Measurements from ENCODE around the gene DGKG. TPM values are rescaled to one million over a fixed set of nuclear protein-coding genes. Genes with fewer than 3 reads are reported as not detected.

Gene DGKG
- total RNA-seq, 1 donor from 2014 or later, result 4.7 TPM

DNA sequence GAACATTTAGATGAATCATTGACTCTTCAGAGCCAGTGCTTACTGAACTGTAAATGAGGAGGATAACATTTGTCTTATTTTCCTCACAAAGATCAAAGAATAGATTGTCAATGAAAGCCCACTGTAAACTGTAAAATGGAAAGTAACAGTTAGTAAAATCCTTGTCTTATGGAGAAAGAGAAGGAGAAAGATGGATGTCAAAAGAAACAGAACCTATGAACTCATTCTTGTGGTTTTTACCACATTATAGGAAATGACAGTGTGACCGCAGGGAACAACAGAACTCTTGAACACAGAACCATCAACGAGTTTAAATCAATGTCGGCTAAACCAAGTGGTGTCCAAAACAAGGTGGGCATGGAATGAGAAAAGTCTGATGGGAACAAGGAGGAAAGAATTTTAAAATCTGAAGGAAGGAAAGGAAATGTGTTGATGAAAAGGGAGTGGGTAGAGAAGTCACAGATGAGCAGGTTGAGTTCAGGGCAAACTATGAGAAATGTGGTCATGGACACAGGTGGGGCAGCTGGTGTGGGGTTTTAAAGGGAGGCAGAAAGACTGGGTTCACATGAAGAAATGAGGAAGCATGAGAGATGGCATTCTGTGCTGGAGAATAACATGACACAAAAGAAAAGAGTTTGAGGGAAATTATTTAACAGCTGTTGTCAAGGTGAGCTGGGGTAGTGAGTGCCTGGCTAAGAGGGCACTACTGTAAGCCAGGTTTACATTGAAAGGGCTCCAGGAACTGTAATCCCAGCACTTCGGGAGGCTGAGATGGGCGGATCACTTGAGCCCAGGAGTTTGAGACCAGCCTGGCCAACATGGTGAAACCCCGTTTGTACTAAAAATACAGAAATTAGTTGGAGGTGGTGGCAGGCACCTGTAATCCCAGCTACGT, 210.7 kb downstream of the DGKG start:
- H3K9me3 ChIP-seq, result no peaks in the 10 kb centered on the region
- H3K36me3 ChIP-seq, result no peaks in the 10 kb centered on the region
- H3K27me3 ChIP-seq, result no peaks in the 10 kb centered on the region
- ATAC-seq (peak; percentile 41), DNase-seq (no peak)
- intact Hi-C loops (cut with DNase I), result no loop called here
- peaks cover 5% of the 10 kb centered on the region for H3K4me1 ChIP-seq
- H3K27ac ChIP-seq, result no peak overlapping the region
- no peak overlapping the region for H3K4me3 ChIP-seq
- TF ChIP-seq, protein P1, sequence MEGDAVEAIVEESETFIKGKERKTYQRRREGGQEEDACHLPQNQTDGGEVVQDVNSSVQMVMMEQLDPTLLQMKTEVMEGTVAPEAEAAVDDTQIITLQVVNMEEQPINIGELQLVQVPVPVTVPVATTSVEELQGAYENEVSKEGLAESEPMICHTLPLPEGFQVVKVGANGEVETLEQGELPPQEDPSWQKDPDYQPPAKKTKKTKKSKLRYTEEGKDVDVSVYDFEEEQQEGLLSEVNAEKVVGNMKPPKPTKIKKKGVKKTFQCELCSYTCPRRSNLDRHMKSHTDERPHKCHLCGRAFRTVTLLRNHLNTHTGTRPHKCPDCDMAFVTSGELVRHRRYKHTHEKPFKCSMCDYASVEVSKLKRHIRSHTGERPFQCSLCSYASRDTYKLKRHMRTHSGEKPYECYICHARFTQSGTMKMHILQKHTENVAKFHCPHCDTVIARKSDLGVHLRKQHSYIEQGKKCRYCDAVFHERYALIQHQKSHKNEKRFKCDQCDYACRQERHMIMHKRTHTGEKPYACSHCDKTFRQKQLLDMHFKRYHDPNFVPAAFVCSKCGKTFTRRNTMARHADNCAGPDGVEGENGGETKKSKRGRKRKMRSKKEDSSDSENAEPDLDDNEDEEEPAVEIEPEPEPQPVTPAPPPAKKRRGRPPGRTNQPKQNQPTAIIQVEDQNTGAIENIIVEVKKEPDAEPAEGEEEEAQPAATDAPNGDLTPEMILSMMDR (IDR thresholded peaks at IDR 0.05), result no peak

DNA sequence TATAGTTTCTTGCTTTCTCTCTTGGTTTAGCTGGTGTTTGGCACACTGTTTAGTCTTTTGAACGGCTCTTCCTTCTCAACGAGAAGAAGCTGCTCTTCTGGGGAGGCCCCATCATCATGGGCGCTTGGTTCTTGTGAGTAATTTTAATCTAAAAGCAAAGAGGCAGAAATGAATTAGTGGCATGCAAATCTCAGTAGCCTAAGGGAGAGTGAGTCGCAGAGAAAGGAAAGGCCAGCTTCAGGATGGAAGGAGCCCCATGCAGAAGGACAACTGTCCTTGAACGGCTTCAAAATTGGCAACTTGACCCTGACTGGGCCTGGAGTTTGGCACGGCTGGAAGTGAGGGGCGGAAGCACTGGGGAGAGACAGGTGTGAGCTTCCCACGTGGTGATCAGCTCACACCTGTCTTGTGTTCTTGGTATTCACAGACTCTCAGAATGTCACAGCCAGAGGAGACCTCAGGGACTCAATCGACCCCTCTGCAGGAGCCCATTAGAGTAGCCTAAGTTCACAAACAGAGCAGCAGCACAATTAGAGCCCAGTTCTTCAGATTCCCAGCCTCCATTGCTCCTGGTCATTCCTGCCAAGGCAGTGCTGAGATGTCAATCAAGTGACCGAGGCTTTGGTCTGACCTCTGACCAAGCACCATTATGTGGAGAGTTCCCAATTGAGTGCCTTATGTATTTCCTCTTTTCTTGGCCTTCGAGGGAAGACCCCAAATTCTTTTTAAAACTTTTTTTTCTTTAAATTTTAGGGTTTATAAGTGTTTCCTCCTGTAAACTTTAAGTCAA, 211.8 kb downstream of the DGKG start:
- H3K36me3 ChIP-seq, result no peaks in the 10 kb centered on the region
- H3K4me1 ChIP-seq, result peaks cover 5% of the 10 kb centered on the region
- no peak overlapping the region for H3K4me3 ChIP-seq
- no peaks in the 10 kb centered on the region for H3K27me3 ChIP-seq
- TF ChIP-seq, protein P1 (IDR thresholded peaks at IDR 0.05), result no peak
- DNase-seq (no peak), ATAC-seq (no peak)
- no peaks in the 10 kb centered on the region for H3K9me3 ChIP-seq
- H3K27ac ChIP-seq, result no peak overlapping the region
- intact Hi-C loops (cut with DNase I), result no loop called here

DNA sequence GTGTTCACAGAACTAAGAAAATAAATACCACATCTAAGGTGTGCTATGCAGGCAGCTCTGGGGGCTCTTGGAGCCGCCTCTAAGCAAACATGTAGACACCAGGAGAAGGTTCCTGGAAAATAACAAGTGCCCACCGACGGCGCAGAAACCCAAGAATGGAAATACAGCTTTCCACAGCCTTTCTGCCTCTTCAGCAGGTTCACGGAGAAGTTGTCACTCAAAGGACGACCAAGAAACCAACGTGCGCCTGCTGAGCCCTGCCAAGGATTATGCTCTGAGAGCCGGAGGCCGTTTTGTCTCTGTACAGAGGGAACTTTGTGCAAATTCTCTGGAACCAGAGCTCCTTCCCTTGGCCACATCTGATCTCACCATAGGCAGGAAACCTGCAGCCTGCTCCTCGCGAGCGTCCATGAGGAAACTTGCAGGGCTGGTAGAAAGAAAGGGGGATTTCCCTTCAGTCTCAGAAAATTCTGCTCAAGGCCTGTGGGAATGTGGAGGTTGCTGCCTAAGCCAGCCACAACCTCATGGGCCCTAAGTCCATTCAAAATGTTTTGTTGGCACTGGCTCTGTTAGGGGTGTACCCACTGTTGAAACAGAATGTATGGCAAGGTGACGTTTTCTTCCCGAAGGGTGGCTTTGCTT, 212.6 kb downstream of the DGKG start:
- Histone ChIP-seq H3K27ac (no peak overlapping the region), H3K9me3 (no peaks in the 10 kb centered on the region), H3K4me3 (no peak overlapping the region), H3K4me1 (peaks cover 5% of the 10 kb centered on the region), H3K27me3 (no peaks in the 10 kb centered on the region), H3K36me3 (no peaks in the 10 kb centered on the region)
- ATAC-seq (no peak), DNase-seq (no peak)
- intact Hi-C loops (cut with DNase I), result no loop called here
- TF ChIP-seq, protein P1 (IDR thresholded peaks at IDR 0.05), result no peak

DNA sequence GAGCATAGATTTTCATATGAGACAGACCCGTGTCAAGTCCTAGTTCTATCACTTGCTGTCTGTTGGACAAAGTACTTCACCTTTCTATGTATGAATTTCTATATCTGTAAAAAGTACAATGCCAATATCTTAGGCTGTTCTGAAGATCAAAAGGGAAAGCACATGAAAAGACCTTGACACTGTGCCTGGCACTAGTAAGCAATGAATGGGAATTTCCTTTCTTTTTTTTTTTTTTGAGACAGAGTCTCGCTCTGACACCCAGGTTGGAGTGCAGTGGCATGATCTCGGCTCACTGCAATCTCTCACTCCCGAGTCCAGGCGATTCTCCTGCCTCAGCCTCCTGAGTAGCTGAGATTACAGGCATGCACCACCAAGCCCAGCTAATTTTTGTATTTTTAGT, 217.8 kb downstream of the DGKG start:
- TF ChIP-seq, protein P1 (IDR thresholded peaks at IDR 0.05), result no peak

DNA sequence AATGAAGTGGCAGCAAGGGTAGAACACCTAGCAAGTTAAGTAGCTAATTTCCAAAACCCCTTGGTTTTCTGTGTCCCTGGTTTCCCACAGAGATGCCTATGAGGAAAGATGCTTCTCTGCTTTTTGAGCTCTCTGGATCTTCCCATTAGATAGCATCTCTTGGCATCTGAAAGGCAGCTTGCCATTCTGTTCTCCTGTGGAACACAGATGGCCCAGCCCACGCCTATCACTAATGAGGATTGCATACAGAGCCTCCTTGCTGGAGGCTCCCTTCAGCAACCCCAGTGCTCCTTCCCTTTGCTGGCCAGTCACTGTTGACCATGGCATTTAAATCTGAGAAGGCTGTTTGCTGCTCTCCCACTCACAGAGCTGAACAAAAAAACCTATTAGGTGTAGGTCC, 218.8 kb downstream of the DGKG start:
- H3K4me1 ChIP-seq, result no peaks in the 10 kb centered on the region
- DNase-seq (no peak), ATAC-seq (no peak)
- H3K9me3 ChIP-seq, result no peaks in the 10 kb centered on the region
- no peaks in the 10 kb centered on the region for H3K27me3 ChIP-seq
- H3K36me3 ChIP-seq, result no peaks in the 10 kb centered on the region
- no peak overlapping the region for H3K27ac ChIP-seq
- intact Hi-C loops (cut with DNase I), result no loop called here
- TF ChIP-seq, protein P1 (IDR thresholded peaks at IDR 0.05), result no peak
- no peak overlapping the region for H3K4me3 ChIP-seq

More for the DNA sequence above, 217.8 kb downstream of the DGKG start:
- H3K27me3 ChIP-seq, result no peaks in the 10 kb centered on the region
- no peaks in the 10 kb centered on the region for H3K9me3 ChIP-seq
- DNase-seq, result peak; percentile 31
- H3K36me3 ChIP-seq, result no peaks in the 10 kb centered on the region
- no peak overlapping the region for H3K27ac ChIP-seq
- no peaks in the 10 kb centered on the region for H3K4me1 ChIP-seq
- no peak overlapping the region for H3K4me3 ChIP-seq
- no peak for ATAC-seq
- intact Hi-C loops (cut with DNase I), result no loop called here
